CD4-positive, alpha-beta T cell treated with Interleukin-6 at 100 ng/mL for 8 hours (primary cell): ENCODE results near the gene PER2.

ENCODE experiments used
- DNase-seq: peaks from one replicate; pipeline ENCODE4 v3.0.0-alpha.2; 2020; ENCODE audit warnings: mixed read lengths, low spot score

The PER2 gene

GRCh38 chr2:238267884-238268680 lies 20.3 kb downstream of the PER2 start:
- DNase-seq: no peak

GRCh38 chr2:238267341-238267710 lies 21.1 kb downstream of the PER2 start:
- no peak for DNase-seq

- DNase-seq: no peak
Observed at GRCh38 chr2:238265605-238266004, 22.8 kb downstream of the PER2 start.

- no peak for DNase-seq
Observed at GRCh38 chr2:238264072-238264460, 24.3 kb downstream of the PER2 start.

- peak; percentile 72 for DNase-seq
Observed at GRCh38 chr2:238263204-238264071, 25.0 kb downstream of the PER2 start.

- no peak for DNase-seq
Observed at GRCh38 chr2:238262496-238263122, 25.8 kb downstream of the PER2 start.

GRCh38 chr2:238261718-238262375 lies 26.6 kb downstream of the PER2 start:
- no peak for DNase-seq

- no peak for DNase-seq
Observed at GRCh38 chr2:238260883-238261282, 27.5 kb downstream of the PER2 start.

- DNase-seq: no peak
Observed at GRCh38 chr2:238259061-238260020, 29.1 kb downstream of the PER2 start.

- no peak for DNase-seq
Observed at GRCh38 chr2:238257786-238258700, 30.4 kb downstream of the PER2 start.

- peak; percentile 74 for DNase-seq
Observed at GRCh38 chr2:238256594-238257104, 31.8 kb downstream of the PER2 start.

- DNase-seq: no peak
Observed at GRCh38 chr2:238256111-238256510, 32.3 kb downstream of the PER2 start.

- DNase-seq: no peak
Observed at GRCh38 chr2:238255636-238256035, 32.8 kb downstream of the PER2 start.

- DNase-seq: no peak
Observed at GRCh38 chr2:238255151-238255551, 33.3 kb downstream of the PER2 start.

GRCh38 chr2:238254095-238254723 lies 34.2 kb downstream of the PER2 start:
- DNase-seq: no peak

- no peak for DNase-seq
Observed at GRCh38 chr2:238252766-238253630, 35.4 kb downstream of the PER2 start.

GRCh38 chr2:238251986-238252385 lies 36.4 kb downstream of the PER2 start:
- DNase-seq: no peak

- DNase-seq: no peak
Observed at GRCh38 chr2:238251331-238251730, 37.1 kb downstream of the PER2 start.
